Panc1 (cell line): ENCODE measurements around the gene MYO1B. TPM values are rescaled to one million over a fixed set of nuclear protein-coding genes. Genes with fewer than 3 reads are reported as not detected.

Experiments used
- ATAC-seq: fragments of 200-7000 bp; cut with Tn5 transposase; 2 replicates; pipeline ENCODE4 v1.9.1; 2020; ENCODE audit warnings: mild to moderate bottlenecking, moderate library complexity
- BruUV-seq: library from RNA; stranded (reverse); fragments of 400-500 nt; replicated peaks from 2 replicates; lab custom pipeline; 2021; lab: Mats Ljungman, UMichigan
- CTCF ChIA-PET: fragments of 300-600 bp; sonication (Branson Sonifier 250); formaldehyde crosslinking; loops from one replicate; lab custom pipeline; 2022; ENCODE audit warnings: antibody characterized with exemption; lab: Charles Lee
- POLR2A ChIA-PET: fragments of 300-600 bp; sonication (Branson Sonifier 250); formaldehyde crosslinking; loops from one replicate; lab custom pipeline; 2022; ENCODE audit warnings: antibody characterized with exemption; lab: Charles Lee
- DNase-seq: peaks from one replicate; pipeline ENCODE4 v3.0.0-alpha.2; 2010; ENCODE audit warnings: low read depth, low spot score
- H3K27ac ChIP-seq: 2 replicates; pipeline ENCODE4 v1.5.1; 2011; ENCODE audit warnings: mild to moderate bottlenecking, low read length, inconsistent platforms
- H3K27me3 ChIP-seq: fragments of 200-500 bp; sonication (Bioruptor generic); 2 replicates; pipeline ENCODE4 v1.6.0; 2014; ENCODE audit warnings: low read length, inconsistent platforms; ENCODE audit not compliant: control insufficient read depth, insufficient read depth
- H3K36me3 ChIP-seq: fragments of 200-500 bp; sonication (Bioruptor generic); 2 replicates; pipeline ENCODE4 v1.5.1; 2014; ENCODE audit warnings: inconsistent platforms, mild to moderate bottlenecking, low read length, moderate library complexity; ENCODE audit not compliant: control insufficient read depth, insufficient read depth
- H3K4me1 ChIP-seq: 2 replicates; pipeline ENCODE4 v1.5.1; 2011; ENCODE audit warnings: inconsistent platforms, mild to moderate bottlenecking, low read length, moderate library complexity; ENCODE audit not compliant: control insufficient read depth, insufficient read depth
- H3K4me3 ChIP-seq, 2 experiments: 2 replicates each; pipeline ENCODE4 v1.5.1; 2011 to 2012; ENCODE audit warnings: low read depth in 2 of 2, low read length in 2 of 2, mild to moderate bottlenecking in 2 of 2, inconsistent platforms in 1 of 2, moderate library complexity in 1 of 2
- H3K9me3 ChIP-seq: fragments of 200-500 bp; sonication (Bioruptor generic); 2 replicates; pipeline ENCODE4 v1.5.1; 2014; ENCODE audit warnings: low read depth, mild to moderate bottlenecking, inconsistent platforms, low read length, moderate library complexity; ENCODE audit not compliant: control insufficient read depth, insufficient read depth
- POLR2AphosphoS5 ChIP-seq: IDR thresholded peaks from 2 replicates; pipeline ENCODE4 v1.6.1; 2012; ENCODE audit warnings: mild to moderate bottlenecking, low read depth, low read length, moderate library complexity
- REST ChIP-seq, 2 experiments: IDR thresholded peaks; 2 replicates each; pipeline ENCODE4 v1.6.1; 2011 to 2012; ENCODE audit warnings: low read depth in 2 of 2, control low read depth in 1 of 2, low read length in 1 of 2, mild to moderate bottlenecking in 1 of 2, moderate library complexity in 1 of 2; ENCODE audit not compliant: insufficient read depth in 1 of 2
- SIN3A ChIP-seq: IDR thresholded peaks from 2 replicates; pipeline ENCODE4 v1.6.1; 2012; ENCODE audit warnings: low read depth, mild to moderate bottlenecking, low read length, moderate library complexity, borderline replicate concordance; ENCODE audit not compliant: insufficient read depth
- TCF7L2 ChIP-seq: IDR thresholded peaks from 2 replicates; pipeline ENCODE4 v1.6.1; 2011; ENCODE audit warnings: mild to moderate bottlenecking, low read depth, low read length, inconsistent platforms
- in situ Hi-C: cut with HindIII; loops from 2 replicates; pipeline ENCODE4 v1.10.0; 2016; ENCODE audit warnings: low sequenced_read_pairs, low pct_unique_long_range_greater_than_20kb
- intact Hi-C: fragments of 100-400 bp; cut with micrococcal nuclease; formaldehyde crosslinking; loops from one replicate; pipeline ENCODE4 v1.10.0; 2022; ENCODE audit not compliant: unreplicated experiment
- total RNA-seq: library from RNA; stranded (reverse); gene quantifications from one replicate; pipeline ENCODE4 v1.2.1, GENCODE V29; 2021; ENCODE audit not compliant: unreplicated experiment
- TF ChIP-seq, protein P1 (sequence below): fragments of 450-650 bp; IDR thresholded peaks from 2 replicates; pipeline ENCODE4 v1.5.1; 2017; ENCODE audit warnings: mild to moderate bottlenecking

The MYO1B gene
- total RNA-seq, 1 experiment from 2014 or later = 51.5 TPM

DNA sequence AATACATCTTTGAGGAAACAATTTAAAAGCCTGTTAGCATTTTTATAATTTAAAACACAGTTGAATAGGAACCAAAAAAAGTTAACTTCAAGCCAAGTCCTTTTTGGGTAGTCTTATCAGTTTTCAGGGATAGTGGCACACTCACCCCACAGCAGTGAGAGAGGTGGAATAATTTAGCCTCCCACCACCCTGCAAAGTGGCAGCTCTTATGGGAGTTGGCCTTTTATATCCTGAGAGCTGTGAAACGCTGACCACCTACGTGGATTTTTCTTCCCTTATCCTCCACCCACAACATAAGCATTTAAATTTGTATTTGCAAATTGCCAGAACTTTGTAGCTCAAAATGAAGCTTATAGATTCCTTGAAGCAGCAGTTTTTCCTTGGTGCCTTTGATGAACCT, 167.1 kb downstream of the MYO1B start:
- ChIA-PET CTCF (no interaction called here), POLR2A (no interaction called here)
- Histone ChIP-seq H3K27me3 (no peaks in the 10 kb centered on the region), H3K36me3 (no peaks in the 10 kb centered on the region; the same call in 1 of the 2 replicates), H3K4me3 (no peak overlapping the region), H3K27ac (no peak overlapping the region), H3K9me3 (no peaks in the 10 kb centered on the region), H3K4me1 (no peaks in the 10 kb centered on the region)
- DNase-seq (no peak), ATAC-seq (no peak)
- in situ Hi-C loops = no loop called here
- BruUV-seq = no TSS peak
- intact Hi-C loops = no loop called here
- TF ChIP-seq TCF7L2 (no peak), POLR2AphosphoS5 (no peak), SIN3A (no peak), REST (IDR thresholded peaks at IDR 0.05; ENCODE audit: insufficient read depth in 1 of 2, low read depth in 2 of 2, low read length in 1 of 2) (no peak)
- TF ChIP-seq, protein P1, sequence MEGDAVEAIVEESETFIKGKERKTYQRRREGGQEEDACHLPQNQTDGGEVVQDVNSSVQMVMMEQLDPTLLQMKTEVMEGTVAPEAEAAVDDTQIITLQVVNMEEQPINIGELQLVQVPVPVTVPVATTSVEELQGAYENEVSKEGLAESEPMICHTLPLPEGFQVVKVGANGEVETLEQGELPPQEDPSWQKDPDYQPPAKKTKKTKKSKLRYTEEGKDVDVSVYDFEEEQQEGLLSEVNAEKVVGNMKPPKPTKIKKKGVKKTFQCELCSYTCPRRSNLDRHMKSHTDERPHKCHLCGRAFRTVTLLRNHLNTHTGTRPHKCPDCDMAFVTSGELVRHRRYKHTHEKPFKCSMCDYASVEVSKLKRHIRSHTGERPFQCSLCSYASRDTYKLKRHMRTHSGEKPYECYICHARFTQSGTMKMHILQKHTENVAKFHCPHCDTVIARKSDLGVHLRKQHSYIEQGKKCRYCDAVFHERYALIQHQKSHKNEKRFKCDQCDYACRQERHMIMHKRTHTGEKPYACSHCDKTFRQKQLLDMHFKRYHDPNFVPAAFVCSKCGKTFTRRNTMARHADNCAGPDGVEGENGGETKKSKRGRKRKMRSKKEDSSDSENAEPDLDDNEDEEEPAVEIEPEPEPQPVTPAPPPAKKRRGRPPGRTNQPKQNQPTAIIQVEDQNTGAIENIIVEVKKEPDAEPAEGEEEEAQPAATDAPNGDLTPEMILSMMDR = no peak

DNA sequence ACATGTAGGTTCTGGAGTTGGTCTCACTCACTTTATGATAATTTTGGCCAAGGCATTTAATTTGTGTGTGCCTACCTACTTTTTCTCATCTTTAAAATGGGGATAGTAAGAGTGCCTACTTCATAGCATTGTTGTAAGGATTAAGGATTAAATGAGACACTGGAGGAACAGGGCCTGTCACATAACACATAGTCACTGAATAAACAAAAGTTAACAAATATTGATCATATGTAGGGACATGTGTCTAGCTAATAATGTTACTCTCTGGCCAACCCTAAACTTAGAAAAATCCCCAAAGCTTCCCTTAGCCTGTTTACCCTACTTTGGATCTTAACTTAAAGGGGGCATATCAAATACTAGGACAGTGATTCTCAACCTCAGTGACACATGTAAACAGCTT, 169.9 kb downstream of the MYO1B start:
- Histone ChIP-seq H3K9me3 (no peaks in the 10 kb centered on the region), H3K27ac (no peak overlapping the region), H3K36me3 (no peaks in the 10 kb centered on the region; the same call in 1 of the 2 replicates), H3K4me3 (no peak overlapping the region), H3K27me3 (no peaks in the 10 kb centered on the region), H3K4me1 (no peaks in the 10 kb centered on the region)
- no peak for TF ChIP-seq POLR2AphosphoS5
- TF ChIP-seq, protein P1 = no peak
- no peak for TF ChIP-seq REST (IDR thresholded peaks at IDR 0.05; ENCODE audit: insufficient read depth in 1 of 2, low read depth in 2 of 2, low read length in 1 of 2)
- no peak for TF ChIP-seq SIN3A
- TF ChIP-seq TCF7L2 = no peak
- ChIA-PET CTCF (no interaction called here), POLR2A (interaction anchor here (0.7 kb wide), 1 partner anchor 284 kb away, joined by 5 read pairs; no protein-coding TSS in a partner anchor)
- BruUV-seq = no TSS peak
- in situ Hi-C loops (no loop called here), intact Hi-C loops (no loop called here)
- no peak for DNase-seq
- ATAC-seq = no peak
